Heart left ventricle (tissue), 16 donors: ENCODE results near the gene COQ7. TPM values are rescaled to one million over a fixed set of nuclear protein-coding genes. Genes with fewer than 3 reads are reported as not detected.

Source experiments
- ATAC-seq, 4 donors: fragments of 200-7000 bp; cut with Tn5 transposase; one replicate each; pipeline ENCODE4 v1.9.1; 2020 to 2022; ENCODE audit warnings: moderate library complexity in 4 of 4, mild to moderate bottlenecking in 3 of 4, moderate number of reproducible peaks in 1 of 4
- DNase-seq, 5 donors: peaks; one replicate each; pipeline ENCODE4 v3.0.0-alpha.2; 2020
- H3K27ac ChIP-seq, 12 donors: fragments of 200-600 bp; sonication (generic) in 4 of 12; one replicate each; pipeline versions ENCODE4 v1.5.0 to v1.8.0; 2016 to 2022; ENCODE audit warnings: mild to moderate bottlenecking in 2 of 12
- H3K27me3 ChIP-seq, 9 donors: fragments of 200-600 bp; sonication (generic) in 2 of 9; one replicate each; pipeline versions ENCODE4 v1.5.1 to v1.8.0; 2016 to 2022; ENCODE audit warnings: mild to moderate bottlenecking in 3 of 9
- H3K36me3 ChIP-seq, 9 donors: fragments of 200-600 bp; sonication (generic) in 2 of 9; one replicate each; pipeline versions ENCODE4 v1.5.0 to v1.8.0; 2018 to 2022; ENCODE audit warnings: mild to moderate bottlenecking in 2 of 9
- H3K4me1 ChIP-seq, 12 donors: fragments of 200-600 bp; sonication (generic) in 4 of 12; one replicate each; pipeline versions ENCODE4 v1.5.0 to v1.8.0; 2016 to 2022; ENCODE audit warnings: mild to moderate bottlenecking in 3 of 12
- H3K4me3 ChIP-seq, 12 donors: fragments of 200-600 bp; sonication (generic) in 4 of 12; one replicate each; pipeline versions ENCODE4 v1.5.0 to v1.8.0; 2017 to 2022; ENCODE audit warnings: mild to moderate bottlenecking in 9 of 12, moderate library complexity in 4 of 12
- H3K9me3 ChIP-seq, 12 donors: fragments of 200-600 bp; sonication (generic) in 4 of 12; one replicate each; pipeline versions ENCODE4 v1.5.0 to v1.8.0; 2016 to 2022; ENCODE audit warnings: mild to moderate bottlenecking in 1 of 12
- POLR2A ChIP-seq, 2 donors: fragments of 450-650 bp; IDR thresholded peaks; one replicate each; pipeline ENCODE4 v1.6.1; 2017; ENCODE audit warnings: antibody characterized with exemption in 2 of 2, mild to moderate bottlenecking in 2 of 2, moderate library complexity in 2 of 2
- WGBS, 4 donors: extraction: QIAGEN DNeasy Blood & Tissue Kit in 2 of 4; methylation state at CpG; one replicate each; pipeline versions ENCODE4 v1.1.5 to v1.1.7; 2013 to 2018; 5-methylcytosine and 5-hydroxymethylcytosine counted together
- intact Hi-C, 10 donors: fragments of 100-400 bp; cut with DNase I; formaldehyde crosslinking; loops; one replicate each; pipeline versions ENCODE4 v1.11.1 to v1.14.2; 2022
- polyA plus RNA-seq, 2 donors: library from polyadenylated mRNA; stranded (reverse); fragments of 200-250 nt; gene quantifications; one replicate each; pipeline ENCODE4 v1.2.3, GENCODE V29; 2013
- total RNA-seq, 9 donors: library from RNA; depleted of rRNA in 2 of 9; stranded (reverse); fragments of >200 nt in 2 of 9; fragmentation: NEBNext Ultra II Directional in 3 of 9; extraction: Animal tissue kit (Norgen Biotek cat#: 25700) in 3 of 9; gene quantifications; one replicate each; pipeline versions ENCODE4 v1.1.0 to v1.2.4, GENCODE V29; 2016 to 2023
- TF ChIP-seq, protein P1 (sequence below), 12 donors: fragments of 200-600 bp; sonication (generic) in 4 of 12; IDR thresholded peaks; one replicate each; pipeline versions ENCODE4 v1.5.0 to v1.8.0; 2018 to 2022; ENCODE audit warnings: antibody characterized with exemption in 12 of 12, mild to moderate bottlenecking in 5 of 12
- donor health status: ischemic (EF 13 %, LVEDD 7.1; RV severe dilation, severe dysfunction).
- donor health status: healthy with polysubstance abuse.
- donor health status: DM: no; HTN: yes; CAD: no.
- donor health status: DM: no; HTN: no; CAD: no.
- donor health status: ischemic (EF 25% LVEDD 6.9; RV normal size, moderate dysfunction).
- donor health status: ischemic (EF 25% LVEDD 5.7; RV mildly dilated, moderate dysfunction).
- donor health status: healthy.
- donor health status: DM: yes; HTN: yes; CAD: no.
- donor health status: ischemic (EF 35%, LVEDD 5.7; RV mildly dilated, moderate dysfunction).
- donor health status: nonischemic (EF 11% LVEDD 7.7; RV severe dilation, severe dysfunction).
- donor health status: DM: yes; HTN: yes; CAD: no.
- donor health status: PGD.
- donor health status: ischemic (EF 29% LVEDD 5.4; RV normal size, mild dysfunction).
- donor health status: nonischemic (EF 23%, LVEDD 6.1; RV moderate dilation, normal function).

Gene COQ7
- total and polyA plus RNA-seq, 11 donors = 23.9 to 45.1 (median 33.3) TPM

DNA sequence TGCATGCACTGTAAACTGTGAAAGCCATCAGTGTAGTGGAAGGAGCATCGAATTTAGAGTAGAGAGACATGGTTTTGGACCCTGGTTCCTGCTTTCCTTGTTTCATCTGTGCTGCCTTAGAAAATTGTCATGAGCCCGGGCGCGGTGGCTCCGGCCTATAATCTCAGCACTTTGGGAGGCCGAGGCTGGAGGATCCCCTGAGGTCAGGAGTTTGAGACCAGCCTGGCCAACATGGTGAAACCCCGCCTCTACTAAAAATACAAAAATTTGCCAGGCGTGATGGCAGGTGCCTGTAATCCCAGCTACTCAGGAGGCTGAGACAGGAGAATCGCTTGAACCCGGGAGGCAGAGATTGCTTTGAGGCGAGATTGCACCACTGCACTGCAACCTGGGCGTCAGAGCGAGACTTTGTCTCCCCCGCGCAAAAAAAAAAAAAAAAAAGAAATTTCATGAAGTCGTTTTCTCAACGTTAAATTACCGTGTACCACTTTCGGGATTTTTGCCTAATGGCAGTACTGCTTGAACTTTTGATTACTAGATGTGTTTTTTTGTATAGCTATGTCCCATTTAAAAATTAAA, 912 bp downstream of the COQ7 start:
- H3K4me1 ChIP-seq = peaks cover 0 to 22% (median 14%) of the 10 kb centered on the region in 12 donors
- TF ChIP-seq POLR2A (IDR thresholded peaks at IDR 0.05) = no peak
- TF ChIP-seq, protein P1, sequence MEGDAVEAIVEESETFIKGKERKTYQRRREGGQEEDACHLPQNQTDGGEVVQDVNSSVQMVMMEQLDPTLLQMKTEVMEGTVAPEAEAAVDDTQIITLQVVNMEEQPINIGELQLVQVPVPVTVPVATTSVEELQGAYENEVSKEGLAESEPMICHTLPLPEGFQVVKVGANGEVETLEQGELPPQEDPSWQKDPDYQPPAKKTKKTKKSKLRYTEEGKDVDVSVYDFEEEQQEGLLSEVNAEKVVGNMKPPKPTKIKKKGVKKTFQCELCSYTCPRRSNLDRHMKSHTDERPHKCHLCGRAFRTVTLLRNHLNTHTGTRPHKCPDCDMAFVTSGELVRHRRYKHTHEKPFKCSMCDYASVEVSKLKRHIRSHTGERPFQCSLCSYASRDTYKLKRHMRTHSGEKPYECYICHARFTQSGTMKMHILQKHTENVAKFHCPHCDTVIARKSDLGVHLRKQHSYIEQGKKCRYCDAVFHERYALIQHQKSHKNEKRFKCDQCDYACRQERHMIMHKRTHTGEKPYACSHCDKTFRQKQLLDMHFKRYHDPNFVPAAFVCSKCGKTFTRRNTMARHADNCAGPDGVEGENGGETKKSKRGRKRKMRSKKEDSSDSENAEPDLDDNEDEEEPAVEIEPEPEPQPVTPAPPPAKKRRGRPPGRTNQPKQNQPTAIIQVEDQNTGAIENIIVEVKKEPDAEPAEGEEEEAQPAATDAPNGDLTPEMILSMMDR (IDR thresholded peaks at IDR 0.05) = no peak
- peaks cover 0 to 19% (median 15%) of the 10 kb centered on the region in 9 donors for H3K36me3 ChIP-seq
- ATAC-seq = no peak
- H3K9me3 ChIP-seq = no peaks in the 10 kb centered on the region
- 41 to 54% (median 45%) methylated on average over 18 to 19 of the region's 19 CpGs for WGBS, 4 donors
- intact Hi-C loops = loop anchor here in 6 of 10 donors (5.0 to 10.0 kb wide), 4 partner anchors 84 to 456 kb away; partner anchors contain the start of genes ARL6IP1 (in 3 of the 6), TMC7 (in 2 of the 6), CCP110 (in 1 of the 6) and GDE1 (in 1 of the 6)
- no peak for DNase-seq
- H3K27ac ChIP-seq = peak overlapping the region; percentile 95 to 100 (median 98)
- H3K27me3 ChIP-seq = no peaks in the 10 kb centered on the region
- peak overlapping the region; percentile 58 to 91 (median 76) for H3K4me3 ChIP-seq

DNA sequence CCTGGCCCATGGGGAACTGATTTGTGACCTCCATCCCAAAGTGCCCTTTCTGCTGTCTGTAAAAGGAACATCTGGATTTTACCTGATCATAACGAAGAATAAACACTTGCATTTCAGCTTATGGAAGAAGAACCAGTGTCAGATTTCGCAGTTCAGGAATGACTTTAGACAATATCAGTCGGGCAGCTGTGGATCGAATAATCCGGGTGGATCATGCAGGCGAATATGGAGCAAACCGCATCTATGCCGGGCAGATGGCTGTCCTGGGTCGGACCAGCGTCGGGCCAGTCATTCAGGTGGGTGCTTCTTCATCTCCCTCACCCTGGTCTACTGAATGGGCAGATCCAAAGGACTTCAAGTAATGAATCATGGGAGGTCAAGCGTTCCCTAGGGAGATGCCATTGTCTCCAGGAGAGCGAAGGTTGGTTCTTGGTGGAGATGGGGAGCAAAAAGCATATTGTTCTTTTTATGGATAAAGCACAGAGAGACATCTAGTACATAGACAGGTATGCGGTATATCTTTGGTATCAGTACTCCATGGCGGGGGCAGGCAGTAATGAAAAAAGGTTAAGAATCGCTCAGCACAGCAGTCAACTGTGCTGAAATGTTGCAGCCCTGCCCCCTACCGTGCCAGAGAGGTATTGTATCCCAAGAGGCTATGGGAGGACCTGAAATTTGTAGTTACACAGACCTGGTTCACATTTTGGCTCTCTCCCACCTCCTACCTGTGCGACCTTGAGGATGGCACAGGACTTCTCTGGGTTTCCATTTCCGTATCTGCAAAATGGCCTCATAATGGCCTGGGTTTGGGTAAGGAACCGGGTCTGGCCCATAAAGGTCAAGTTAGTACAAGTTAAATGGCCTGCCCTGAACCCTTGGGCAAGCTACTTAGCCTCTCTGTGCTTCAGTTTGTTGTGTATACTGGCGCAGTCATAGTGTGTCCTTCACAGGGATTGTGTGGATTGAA, 4.7 kb downstream of the COQ7 start:
- DNase-seq (peak in 4 of 5 donors; percentile 40 to 53 (median 48)), ATAC-seq (no peak)
- WGBS, 4 donors = 76 to 85% (median 83%) methylated on average over 21 of the region's 21 CpGs
- Histone ChIP-seq H3K4me3 (no peak overlapping the region), H3K27ac (no peak overlapping the region), H3K36me3 (peaks cover 0 to 57% (median 40%) of the 10 kb centered on the region in 9 donors), H3K9me3 (no peaks in the 10 kb centered on the region), H3K4me1 (peaks cover 0 to 15% (median 11%) of the 10 kb centered on the region in 12 donors), H3K27me3 (no peaks in the 10 kb centered on the region)
- intact Hi-C loops = loop anchor here in 7 of 10 donors (2.0 to 5.0 kb wide), 2 partner anchors 89 to 90 kb away; partner anchors contain the start of gene TMC7 (in 7 of the 7)
- TF ChIP-seq, protein P1 (IDR thresholded peaks at IDR 0.05) = peak; percentile 50 to 74 (median 62)
- no peak for TF ChIP-seq POLR2A (IDR thresholded peaks at IDR 0.05)

DNA sequence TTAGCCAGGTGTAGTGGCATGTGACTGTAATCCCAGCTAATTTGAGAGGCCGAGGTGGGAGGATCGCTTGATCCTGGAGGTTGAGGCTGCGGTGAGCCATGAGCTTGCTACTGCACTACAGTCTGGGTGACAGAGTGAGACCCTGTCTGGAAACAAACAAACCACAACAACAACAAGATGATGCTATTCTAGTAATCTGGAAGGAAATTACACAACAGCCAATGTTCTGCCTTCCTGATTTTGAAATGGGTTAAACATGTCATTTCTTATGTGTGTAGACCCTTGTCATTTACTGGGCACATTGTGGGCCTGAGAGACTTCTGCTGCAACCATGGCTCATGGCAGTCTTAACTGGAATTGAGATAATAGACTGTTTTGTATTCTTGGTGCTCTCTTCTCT, 5.9 kb downstream of the COQ7 start:
- H3K4me1 ChIP-seq = peaks cover 0 to 13% (median 8%) of the 10 kb centered on the region in 12 donors
- no peak overlapping the region for H3K4me3 ChIP-seq
- peaks cover 0 to 69% (median 52%) of the 10 kb centered on the region in 9 donors for H3K36me3 ChIP-seq
- no peak overlapping the region for H3K27ac ChIP-seq
- no peaks in the 10 kb centered on the region for H3K27me3 ChIP-seq
- intact Hi-C loops = loop anchor here in 7 of 10 donors (2.0 to 5.0 kb wide), 2 partner anchors 91 kb away; partner anchors contain the start of gene TMC7 (in 7 of the 7)
- no peak for DNase-seq
- TF ChIP-seq POLR2A (IDR thresholded peaks at IDR 0.05) = no peak
- TF ChIP-seq, protein P1 (IDR thresholded peaks at IDR 0.05) = no peak
- ATAC-seq = no peak
- H3K9me3 ChIP-seq = no peaks in the 10 kb centered on the region
- whole genome bisulfite sequencing, 4 donors = 90 to 96% (median 92%) methylated on average over 3 of the region's 3 CpGs
